HG03378 (cell line): ENCODE data around the gene DAGLB.
"Not testable (repeated sequence)": the region's sequence is repeated elsewhere in the genome, so short reads cannot be mapped to it uniquely, and the experiment has no call there.

Experiments
- ATAC-seq: cut with Tn5 transposase; IDR thresholded peaks from one replicate; pipeline ENCODE4 v1.9.1; 2021; ENCODE audit warnings: mild to moderate bottlenecking, moderate library complexity; ENCODE audit not compliant: unreplicated experiment

Gene DAGLB

GRCh38 chr7:6401536-6401935 is 46.2 kb downstream of the DAGLB start:
- ATAC-seq: no peak

- not testable (repeated sequence) for ATAC-seq
Observed at GRCh38 chr7:6400243-6401105, 47.3 kb downstream of the DAGLB start.

GRCh38 chr7:6399351-6399750 is 48.4 kb downstream of the DAGLB start:
- ATAC-seq: no peak

GRCh38 chr7:6398943-6399342 is 48.8 kb downstream of the DAGLB start:
- no peak for ATAC-seq

- not testable (repeated sequence) for ATAC-seq
Observed at GRCh38 chr7:6397759-6398495, 49.8 kb downstream of the DAGLB start.

GRCh38 chr7:6395898-6396595 is 51.7 kb downstream of the DAGLB start:
- no peak for ATAC-seq

- ATAC-seq: no peak
Observed at GRCh38 chr7:6394114-6394513, 53.6 kb downstream of the DAGLB start.

GRCh38 chr7:6393667-6394056 is 54.1 kb downstream of the DAGLB start:
- ATAC-seq: no peak

GRCh38 chr7:6392712-6393666 is 54.8 kb downstream of the DAGLB start:
- ATAC-seq: no peak

GRCh38 chr7:6389728-6390127 is 58.0 kb downstream of the DAGLB start:
- ATAC-seq: no peak

- ATAC-seq: no peak
Observed at GRCh38 chr7:6387734-6388294, 59.9 kb downstream of the DAGLB start.

- ATAC-seq: no peak
Observed at GRCh38 chr7:6386779-6387178, 61.0 kb downstream of the DAGLB start.

- no peak for ATAC-seq
Observed at GRCh38 chr7:6385909-6386560, 61.7 kb downstream of the DAGLB start.

GRCh38 chr7:6385110-6385781 is 62.5 kb downstream of the DAGLB start:
- no peak for ATAC-seq

- no peak for ATAC-seq
Observed at GRCh38 chr7:6384327-6384726, 63.4 kb downstream of the DAGLB start.

GRCh38 chr7:6382817-6383216 is 64.9 kb downstream of the DAGLB start:
- ATAC-seq: no peak

GRCh38 chr7:6381846-6382245 is 65.9 kb downstream of the DAGLB start:
- ATAC-seq: not testable (repeated sequence)

GRCh38 chr7:6380310-6381095 is 67.3 kb downstream of the DAGLB start:
- ATAC-seq: no peak
